Measurements from ENCODE around the gene RIMKLA.
A peak's percentile ranks its signal among the peaks of the same experiment; 100 is the strongest.

The RIMKLA gene

DNA sequence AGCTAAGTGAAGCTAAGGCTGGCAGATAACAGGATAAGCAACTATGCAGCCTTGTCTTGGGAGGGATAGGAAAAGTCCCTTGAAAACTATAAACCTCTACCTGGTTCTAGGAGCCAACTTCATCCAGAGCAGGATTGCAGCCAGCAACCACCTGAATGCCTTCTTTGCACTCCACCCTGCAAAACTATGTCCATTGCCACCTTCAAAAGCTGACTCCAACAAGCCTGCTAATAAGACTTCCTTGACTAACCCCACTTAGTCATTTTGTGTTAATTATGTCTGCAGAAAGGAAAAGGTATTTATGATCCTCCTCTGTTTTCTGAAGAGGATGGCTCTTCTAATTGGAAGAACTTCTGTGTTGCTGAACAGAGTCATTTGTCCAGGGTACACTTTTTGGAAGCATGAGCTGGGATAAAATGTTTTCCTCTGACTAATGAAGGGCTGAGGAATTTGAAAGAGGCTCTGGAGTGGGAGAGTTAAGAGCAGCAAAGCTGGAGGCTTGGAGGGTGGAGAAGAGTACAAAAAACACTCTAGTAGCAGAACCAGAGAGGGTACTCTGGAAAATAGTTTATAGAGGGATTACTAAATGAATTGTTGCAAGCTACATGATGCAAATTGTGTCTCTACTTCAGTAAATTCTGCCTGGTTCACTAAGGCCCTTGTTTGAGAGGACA lies 9.6 kb upstream of the RIMKLA start:
- peak; percentile 24 for DNase-seq (ENCODE audit: low spot score)

DNA sequence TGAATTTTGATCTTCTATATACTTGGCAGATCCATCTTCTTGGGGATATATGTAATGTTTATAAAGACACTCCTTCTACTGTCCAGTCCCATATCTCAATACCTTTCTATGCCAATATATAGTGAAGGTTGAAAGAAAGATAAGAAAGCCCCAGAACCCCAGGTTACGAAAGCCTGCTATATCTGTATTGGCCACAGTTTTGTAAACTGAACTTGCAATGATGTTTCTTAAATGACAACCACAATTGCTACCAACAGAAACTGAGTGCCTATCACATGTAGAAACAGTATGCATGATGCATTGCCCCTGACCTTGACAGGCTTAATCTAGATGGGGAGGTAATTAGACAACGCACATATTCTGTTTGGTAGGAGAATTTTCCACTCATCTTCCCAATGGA lies 7.8 kb upstream of the RIMKLA start:
- DNase-seq (ENCODE audit: low spot score) = no peak

DNA sequence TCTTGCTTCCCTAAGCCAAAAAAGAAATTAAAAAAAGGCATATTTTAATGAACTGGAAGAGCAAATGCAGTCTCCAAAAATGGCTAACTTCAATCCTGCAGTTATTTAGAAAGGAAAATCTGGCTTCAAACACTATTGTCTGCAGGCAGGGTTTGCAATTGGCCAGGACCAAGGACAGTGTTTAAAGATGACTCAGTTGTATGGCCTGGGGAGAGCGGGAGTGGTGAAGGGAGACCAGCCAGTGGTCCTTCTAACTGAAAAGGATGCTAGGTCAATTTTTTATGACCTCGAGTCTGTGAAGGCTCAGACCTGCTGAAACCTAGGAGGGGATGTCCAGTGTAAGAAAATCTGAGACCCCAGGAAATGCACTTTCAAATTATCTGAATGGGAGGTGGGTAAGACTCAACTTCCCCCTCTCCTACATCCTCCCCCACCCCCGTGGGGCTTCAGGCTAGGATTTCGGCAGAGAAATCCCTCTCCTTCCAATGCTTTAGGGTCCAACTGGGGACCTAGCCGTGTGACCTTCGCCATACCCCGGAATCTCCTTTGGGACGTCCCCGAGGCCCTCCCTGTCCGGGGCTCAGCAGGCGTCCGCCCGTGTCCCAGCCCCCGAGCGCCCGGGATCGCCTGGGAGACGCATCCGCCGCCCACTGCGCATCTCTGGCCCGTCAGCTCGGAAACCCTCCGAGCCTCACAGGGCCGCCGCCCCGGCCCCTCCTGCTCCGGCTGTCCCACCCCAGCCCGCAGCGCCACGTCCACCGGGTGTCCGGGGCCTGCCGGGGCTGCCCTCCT lies 602 bp upstream of the RIMKLA start:
- peak; percentile 42 for DNase-seq (ENCODE audit: low spot score)

DNA sequence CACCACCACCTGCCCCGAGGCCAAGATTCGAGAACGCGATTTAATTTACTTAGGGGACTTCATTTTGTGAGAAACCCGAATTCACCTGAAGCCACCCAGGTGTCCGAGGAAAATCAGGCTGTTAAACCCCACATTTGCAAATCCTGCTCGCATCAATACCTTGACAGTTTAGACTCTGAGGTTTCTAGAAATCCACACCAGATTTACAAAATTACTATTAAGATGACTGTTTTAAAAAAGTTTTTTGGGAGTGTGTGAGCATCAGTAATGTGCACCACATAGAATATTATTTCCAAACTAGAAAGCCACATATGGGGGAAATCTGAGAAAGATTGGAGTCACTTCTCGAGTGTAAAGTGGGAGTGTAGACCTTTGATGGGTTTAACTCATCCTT lies 685 bp downstream of the RIMKLA start:
- DNase-seq (ENCODE audit: low spot score) = peak; percentile 4

DNA sequence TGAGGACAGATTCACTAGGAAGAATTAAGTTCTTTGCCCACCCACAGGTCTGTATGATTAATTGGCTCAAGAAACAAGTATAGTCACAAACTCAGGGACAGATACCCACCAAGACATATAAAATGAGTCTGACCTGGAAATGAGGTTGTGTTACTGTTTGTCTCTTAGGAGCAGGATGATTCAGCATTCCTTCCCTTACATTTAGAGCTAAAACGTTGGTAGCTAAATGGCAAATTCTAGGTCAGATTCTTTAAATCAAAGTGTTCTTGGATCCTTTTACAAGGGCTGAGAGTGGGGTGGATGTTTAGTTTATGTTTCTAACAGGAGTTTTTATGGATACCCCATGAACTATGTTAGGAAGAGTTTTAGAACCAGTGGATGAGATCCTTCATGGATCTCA lies 4.7 kb downstream of the RIMKLA start:
- peak; percentile 39 for DNase-seq (ENCODE audit: low spot score)

DNA sequence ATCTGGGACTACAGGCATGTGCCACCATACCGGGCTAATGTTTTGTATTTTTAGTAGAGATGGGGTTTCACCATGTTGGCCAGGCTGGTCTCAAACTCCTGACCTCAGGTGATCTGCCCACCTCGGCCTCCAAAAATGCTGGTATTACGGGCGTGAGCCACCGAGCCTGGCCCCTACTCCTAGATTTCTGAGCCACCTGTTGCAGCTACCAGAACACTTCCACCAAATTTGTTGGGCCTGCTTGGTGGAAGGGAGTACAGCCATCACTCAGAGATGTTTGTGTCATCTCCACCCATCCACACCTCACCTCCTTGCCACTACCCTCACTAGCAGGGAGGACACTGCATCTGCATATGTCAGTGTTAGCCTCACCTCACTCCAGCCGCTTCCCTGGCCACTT lies 5.5 kb downstream of the RIMKLA start:
- DNase-seq (ENCODE audit: low spot score) = no peak

DNA sequence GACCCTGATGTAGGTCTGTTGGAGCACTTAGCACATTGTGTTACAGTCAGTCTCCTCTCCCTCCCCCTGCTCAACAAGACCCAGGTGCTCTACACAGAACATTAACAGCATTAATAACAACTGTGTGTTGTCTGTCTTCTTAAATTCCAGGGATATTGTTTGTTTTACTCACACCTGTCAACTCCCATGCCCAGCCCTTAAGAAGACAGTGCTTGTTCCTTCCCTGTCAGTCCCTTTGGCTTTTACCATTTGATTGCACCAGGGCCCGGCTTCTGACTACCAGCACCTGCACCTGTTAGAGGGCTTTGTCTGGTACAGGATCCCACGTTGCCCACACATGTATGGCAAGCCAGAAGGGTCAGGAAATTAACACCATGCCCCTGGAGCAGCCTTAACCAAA lies 11.7 kb downstream of the RIMKLA start:
- DNase-seq (ENCODE audit: low spot score) = no peak

DNA sequence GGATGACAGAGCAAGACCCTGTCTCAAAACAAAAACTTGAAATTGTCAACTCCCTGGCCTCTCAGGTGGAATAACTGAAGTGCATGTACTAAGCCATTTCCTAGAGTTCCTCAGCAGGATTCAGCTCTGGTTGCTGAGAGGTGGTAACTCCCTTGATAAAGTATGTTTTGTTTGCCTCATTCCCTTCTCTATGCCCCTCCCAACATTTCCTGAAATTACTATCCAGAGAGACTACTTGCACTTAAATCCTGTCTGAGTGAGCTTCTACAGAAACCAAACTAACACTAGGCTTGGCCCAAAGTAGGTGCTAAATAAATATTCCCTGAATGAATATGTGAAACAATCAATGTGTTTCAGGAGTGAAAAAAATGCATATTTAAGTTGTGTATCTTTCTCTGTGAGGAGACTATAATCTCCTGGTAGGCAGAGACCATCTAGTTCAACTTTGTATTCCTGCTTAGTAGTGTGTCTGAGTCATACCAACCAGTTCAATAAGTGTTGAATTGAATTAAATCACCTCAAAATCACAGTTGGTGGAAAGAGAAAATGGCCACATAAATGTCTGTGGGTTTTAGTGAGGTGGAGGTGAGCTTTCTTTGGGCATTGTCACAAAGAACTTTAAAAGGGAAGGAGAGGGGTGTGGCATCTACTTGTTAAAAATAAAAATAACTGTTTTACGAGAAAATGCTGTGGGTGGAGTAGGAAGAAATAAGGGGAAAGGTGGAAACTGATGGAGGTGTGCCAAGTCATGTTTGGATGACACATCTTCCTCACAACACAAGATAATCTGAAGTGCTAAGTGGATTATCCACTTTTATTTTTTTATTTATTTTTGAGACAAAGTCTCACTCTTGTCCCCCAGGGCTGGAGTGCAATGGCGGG lies 12.6 kb downstream of the RIMKLA start:
- no peak for DNase-seq (ENCODE audit: low spot score)

DNA sequence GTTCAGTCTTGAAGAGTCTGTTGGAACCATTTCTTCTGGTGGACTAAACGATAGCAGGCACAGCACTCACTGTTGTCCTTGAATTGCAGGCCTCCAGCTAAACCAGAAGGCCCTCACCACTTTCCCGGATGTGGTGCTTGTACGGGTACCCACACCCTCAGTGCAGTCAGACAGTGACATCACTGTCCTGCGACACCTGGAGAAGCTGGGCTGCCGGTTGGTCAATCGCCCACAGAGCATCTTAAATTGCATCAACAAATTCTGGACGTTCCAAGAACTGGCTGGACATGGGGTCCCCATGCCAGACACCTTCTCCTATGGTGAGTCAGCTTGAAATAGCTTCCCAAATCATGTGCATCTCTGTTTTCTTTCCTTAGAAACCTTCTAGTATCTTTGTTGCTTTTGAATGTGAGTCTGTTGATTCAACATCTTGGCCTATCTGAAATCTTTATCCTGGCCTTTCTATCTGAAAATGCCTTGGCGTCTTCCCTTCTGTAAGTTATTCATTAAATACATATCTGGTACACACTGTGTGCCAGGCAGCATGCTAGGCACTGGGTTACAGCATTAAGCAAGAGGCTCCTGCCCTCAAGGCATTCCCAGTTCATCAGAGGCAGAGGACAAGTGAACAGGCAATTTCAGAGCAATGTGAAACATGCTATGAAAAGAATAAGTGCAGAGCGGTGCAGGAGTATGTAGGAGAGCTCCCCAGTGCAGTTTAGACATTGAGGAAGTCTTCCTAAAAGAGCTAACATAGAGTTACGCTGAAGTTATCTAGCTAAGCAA lies 18.9 kb downstream of the RIMKLA start:
- no peak for DNase-seq (ENCODE audit: low spot score)

DNA sequence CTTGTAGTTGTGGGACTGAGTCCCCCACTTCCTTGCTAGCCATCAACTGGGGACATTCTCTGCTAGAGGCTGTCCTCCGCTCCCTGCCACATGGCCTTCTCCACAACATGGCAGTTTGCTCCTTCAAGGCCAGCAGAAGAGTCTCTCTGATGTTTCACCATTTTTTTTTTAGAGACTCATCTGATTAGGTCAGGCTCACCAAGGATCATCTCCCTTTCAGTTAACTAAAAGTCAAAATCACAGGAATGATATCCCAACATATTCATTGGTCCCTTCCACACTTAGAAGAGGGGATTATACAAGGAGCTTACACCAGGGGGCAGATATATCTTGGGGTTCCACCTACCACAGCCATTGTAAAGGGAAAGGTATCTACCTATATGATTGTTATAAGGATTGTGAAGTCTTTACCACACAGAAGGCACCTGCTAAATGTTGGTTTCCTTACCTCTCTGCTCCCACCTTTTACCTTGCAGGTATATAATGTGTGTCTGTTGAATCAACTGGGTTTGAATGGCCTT lies 23.3 kb downstream of the RIMKLA start:
- no peak for DNase-seq (ENCODE audit: low spot score)

DNA sequence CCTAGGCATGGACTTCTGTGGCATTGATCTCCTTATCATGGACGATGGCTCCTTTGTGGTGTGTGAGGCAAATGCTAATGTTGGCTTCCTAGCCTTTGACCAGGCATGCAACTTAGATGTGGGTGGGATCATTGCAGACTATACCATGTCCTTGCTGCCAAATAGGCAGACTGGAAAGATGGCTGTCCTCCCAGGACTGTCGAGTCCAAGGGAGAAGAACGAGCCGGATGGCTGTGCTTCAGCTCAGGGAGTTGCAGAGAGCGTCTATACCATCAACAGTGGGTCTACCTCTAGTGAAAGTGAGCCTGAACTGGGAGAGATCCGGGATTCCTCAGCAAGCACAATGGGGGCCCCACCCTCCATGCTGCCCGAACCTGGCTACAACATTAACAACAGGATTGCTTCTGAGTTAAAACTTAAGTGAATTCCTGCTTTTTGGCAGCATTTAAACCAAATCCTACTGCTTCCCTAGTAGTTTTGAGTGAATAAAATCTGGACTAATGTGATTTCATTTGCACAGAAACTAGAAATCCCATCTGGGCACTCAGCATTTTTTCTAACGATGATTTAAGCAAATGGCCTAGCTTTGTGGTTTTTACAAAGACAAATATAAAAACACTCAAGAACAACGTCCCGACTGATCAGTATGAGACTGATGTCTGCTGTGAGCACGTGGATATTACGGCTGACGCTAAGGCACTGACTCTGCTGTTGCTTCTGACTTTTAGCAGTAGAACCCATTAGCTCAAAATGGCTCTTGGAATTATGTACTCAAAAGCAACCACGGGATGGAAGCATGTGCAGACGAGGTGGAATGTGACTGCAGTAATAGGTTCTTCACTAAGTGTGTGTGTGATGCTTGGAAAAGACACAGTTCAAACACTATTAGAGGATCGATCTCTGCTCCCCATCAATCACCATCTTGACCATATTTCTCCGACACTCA lies 34.2 kb downstream of the RIMKLA start:
- no peak for DNase-seq (ENCODE audit: low spot score)

DNA sequence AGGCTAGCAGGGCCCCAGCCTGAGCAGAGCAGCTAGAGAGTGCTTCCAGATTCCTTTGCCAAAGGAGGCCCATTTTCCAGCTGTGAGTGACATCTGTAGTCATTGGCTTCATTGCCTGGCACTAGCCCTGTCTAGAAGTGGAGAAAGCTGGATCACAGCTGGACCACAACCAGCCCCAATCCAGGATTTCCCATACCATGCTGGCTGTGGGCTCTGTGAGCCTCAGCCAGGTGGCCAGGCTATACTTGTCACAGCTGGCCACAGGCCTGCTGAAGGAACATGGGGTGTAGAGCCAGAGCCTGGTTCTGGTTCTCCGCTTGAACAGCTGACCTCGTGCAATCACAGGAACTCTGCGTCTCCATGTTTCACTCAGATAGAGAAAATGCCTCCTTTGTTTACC lies 36.6 kb downstream of the RIMKLA start:
- no peak for DNase-seq (ENCODE audit: low spot score)

DNA sequence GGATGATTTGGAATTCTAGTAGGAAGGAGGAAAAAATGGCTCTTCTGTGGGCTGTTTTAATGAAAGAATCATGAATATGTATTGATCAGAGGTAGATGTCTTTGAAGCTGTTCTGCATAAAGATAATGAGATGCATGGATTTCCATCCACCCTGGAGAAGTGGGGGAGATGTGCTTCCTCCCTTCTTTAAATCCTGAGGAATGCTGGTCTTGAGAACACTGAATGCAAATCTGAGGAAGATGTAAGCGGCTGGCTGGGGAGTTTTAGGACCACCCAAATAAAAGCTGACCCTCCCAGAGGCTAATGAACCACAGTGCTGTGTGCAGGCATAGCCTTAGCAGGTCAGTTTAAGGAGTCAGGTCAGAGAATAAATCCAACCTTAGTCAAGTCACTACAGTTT lies 37.9 kb downstream of the RIMKLA start:
- DNase-seq (ENCODE audit: low spot score) = no peak

DNA sequence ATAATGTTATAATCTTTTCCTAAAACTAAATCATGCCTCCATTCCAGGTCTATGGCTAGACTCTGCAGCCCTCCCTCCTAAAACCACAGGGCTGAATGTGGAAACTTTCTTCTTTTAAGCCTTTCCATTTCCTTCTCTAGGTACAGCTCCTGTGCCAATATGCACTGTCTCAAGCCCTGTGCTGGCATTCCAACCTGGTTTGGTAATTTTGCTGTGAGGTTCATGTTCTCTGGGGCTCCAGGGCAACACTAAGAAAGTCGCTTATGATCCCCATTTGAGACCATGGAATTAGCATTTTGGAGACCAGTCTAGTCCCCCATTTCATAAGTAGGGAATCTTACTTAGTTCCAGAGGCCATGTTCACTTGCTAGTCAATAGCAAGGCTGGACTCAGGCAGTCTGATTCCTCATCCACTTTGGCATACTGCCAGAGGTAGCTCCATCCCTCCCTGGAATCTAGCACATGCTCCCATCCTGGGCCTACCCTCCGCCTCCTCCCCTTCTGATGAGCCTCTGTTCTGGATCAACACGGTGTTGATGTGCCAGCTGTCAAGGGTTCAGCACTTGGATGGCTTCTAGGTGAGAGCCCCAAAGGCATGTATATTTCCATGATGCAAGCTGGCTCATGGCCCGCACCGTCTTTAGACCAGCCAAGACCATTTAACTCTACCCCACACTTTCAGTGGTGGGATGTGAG lies 38.7 kb downstream of the RIMKLA start:
- DNase-seq (ENCODE audit: low spot score) = peak; percentile 17

DNA sequence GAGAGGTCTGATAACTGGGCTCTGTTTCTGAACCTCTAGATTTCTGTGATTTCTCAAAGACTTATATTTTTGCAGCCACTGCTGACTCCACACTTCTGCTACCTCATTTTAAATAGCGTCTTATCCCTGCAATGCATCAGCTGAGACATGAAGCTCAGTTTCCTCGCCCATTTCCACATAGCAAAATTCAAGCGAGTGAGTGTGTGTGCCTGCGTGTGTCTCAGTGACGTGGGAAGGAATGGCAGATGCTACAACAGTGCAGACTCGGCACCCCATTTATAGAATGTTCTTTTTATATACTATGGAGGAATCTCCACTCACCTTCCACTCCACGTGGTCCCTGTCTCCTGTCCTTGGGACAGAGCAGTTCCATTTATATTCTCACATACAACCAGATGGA lies 39.5 kb downstream of the RIMKLA start:
- no peak for DNase-seq (ENCODE audit: low spot score)

DNA sequence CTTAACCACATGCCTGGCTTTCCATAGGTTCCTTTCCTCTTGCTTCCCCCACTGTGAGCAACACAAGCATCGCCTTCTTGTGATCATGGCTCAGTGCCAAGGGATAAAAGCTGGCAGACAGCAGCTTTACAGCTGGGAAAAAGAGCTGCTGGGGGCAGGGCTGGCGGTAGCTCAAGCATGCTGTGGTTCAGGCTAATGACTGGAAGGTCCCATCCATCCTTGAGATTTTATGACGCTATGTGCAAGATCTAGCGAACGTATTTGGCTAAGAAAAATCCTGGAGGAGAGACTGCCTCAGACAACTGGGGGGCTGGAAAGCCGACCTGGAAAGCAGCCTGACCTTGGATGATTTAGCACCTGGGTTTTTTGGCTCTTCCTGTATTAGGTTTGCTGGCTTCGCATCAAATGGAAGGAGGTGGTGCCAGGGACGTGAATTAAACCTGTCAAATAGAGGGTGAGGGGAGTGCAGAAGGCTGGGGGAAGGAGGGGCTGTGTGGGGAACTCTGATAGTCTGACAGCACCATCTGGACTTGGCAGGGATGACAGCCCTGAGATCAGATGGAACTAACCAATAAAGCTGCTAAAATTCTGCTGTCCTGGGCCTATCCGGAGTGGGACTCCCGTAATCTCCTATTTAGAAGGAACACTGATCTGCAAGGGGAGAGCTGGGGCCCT lies 40.5 kb downstream of the RIMKLA start:
- peak; percentile 87 for DNase-seq (ENCODE audit: low spot score)

DNA sequence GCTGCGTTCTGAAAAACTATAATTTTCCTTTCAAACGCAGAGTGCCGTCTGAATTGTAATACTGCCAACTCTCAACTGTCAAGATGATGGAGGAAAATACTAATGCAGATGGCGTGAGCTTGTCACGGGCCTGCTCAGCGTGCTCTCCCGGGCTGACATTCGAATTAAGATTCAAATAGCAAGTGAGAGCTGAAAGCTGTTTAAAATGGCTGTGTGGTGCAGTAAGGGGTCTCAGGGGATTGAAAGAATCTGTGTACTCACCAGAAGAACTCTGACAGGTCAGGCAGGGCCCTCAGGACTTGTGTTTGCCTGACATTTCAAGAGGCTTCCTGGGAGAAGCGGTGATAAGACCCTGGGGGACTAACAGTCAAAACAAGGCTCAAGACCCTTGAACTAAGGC lies 42.1 kb downstream of the RIMKLA start:
- no peak for DNase-seq (ENCODE audit: low spot score)

DNA sequence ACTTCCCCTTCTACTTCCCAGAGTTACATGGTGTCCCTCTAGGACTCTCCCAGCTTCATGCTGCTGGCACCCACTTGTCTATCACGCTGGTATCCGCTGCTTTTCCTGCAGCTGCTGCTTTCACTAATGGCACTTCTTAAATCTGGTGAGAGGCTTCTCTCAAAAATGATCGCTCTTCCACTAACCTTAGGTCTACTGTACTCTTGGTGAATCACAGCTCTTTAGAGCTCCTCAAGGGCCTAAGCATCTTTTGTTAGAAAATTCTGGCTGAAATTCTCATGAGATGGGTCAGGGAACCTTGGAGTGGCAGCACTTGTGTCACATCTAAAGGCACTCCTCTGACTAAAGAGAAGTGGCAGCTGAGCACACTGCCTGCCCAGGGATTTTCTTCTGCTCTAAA lies 43.1 kb downstream of the RIMKLA start:
- no peak for DNase-seq (ENCODE audit: low spot score)

DNA sequence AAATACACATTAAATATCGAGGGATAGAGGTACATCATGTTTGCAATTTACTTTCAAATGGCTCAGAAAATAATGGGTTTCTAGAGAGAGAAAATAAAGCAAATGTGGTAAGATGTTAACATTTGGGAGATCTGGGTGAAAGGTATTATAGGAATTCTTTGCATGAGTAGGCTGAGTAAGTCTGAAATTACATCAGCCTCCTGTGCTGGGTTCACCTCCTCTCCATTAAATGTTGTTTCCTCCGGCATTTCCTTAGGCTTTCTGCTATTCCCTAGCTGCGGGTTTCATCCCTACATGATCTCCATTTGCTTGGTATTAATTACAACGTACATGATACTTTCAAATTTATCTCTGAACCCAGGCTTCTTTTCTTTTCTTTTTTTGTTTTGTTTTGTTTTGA lies 43.6 kb downstream of the RIMKLA start:
- peak; percentile 21 for DNase-seq (ENCODE audit: low spot score)

Data from kidney tubule cell (primary cell).